Ovary (tissue), 3 donors: ENCODE measurements around the gene ELOVL2.

ENCODE experiments used
- CTCF ChIP-seq, 3 donors: fragments of 450-650 bp in 2 of 3; fragments of 200-600 bp in 1 of 3; IDR thresholded peaks; one replicate each; pipeline versions ENCODE4 v1.5.1 to v1.8.0; 2016 to 2022; ENCODE audit warnings: antibody characterized with exemption in 3 of 3, mild to moderate bottlenecking in 1 of 3
- POLR2A ChIP-seq: fragments of 450-650 bp; IDR thresholded peaks from one replicate; pipeline ENCODE4 v1.6.1; 2017; ENCODE audit warnings: antibody characterized with exemption, mild to moderate bottlenecking, moderate library complexity
- donor health status: DM: no; HTN: no; CAD: no.

GRCh38 chr6:11085758-11086435, 41.8 kb upstream of the ELOVL2 start:
- no peak for TF ChIP-seq POLR2A
- no peak for TF ChIP-seq CTCF (IDR thresholded peaks at IDR 0.05)
